HEK293T (cell line): ENCODE measurements around the gene POGZ.

Experiments used
- CTCF ChIA-PET: fragments of 350-600 bp; formaldehyde crosslinking; extraction: SDS; loops from one replicate; lab custom pipeline; 2021; ENCODE audit warnings: antibody characterized with exemption, inconsistent platforms; lab: Yijun Ruan, JAX
- POLR2A ChIA-PET: fragments of 350-600 bp; formaldehyde crosslinking; extraction: SDS; loops from one replicate; lab custom pipeline; 2020; ENCODE audit warnings: antibody characterized with exemption, inconsistent platforms; lab: Yijun Ruan, JAX
- DNase-seq: peaks from one replicate; pipeline ENCODE4 v3.0.0; 2012; ENCODE audit warnings: mixed read lengths; ENCODE audit errors: extremely low spot score
- ARNT ChIP-seq: fragments of 450-650 bp; IDR thresholded peaks from 2 replicates; pipeline ENCODE4 v1.6.1; 2017; ENCODE audit warnings: mild to moderate bottlenecking
- BHLHE40 ChIP-seq: fragments of 450-650 bp; IDR thresholded peaks from 2 replicates; pipeline ENCODE4 v1.6.1; 2016; ENCODE audit warnings: mild to moderate bottlenecking, moderate library complexity, borderline replicate concordance
- CTBP1 ChIP-seq: fragments of 450-650 bp; IDR thresholded peaks from 2 replicates; pipeline ENCODE4 v1.6.1; 2016; ENCODE audit warnings: borderline replicate concordance
- ELF4 ChIP-seq: fragments of 450-650 bp; IDR thresholded peaks from 2 replicates; pipeline ENCODE4 v1.6.1; 2017; ENCODE audit warnings: antibody characterized with exemption
- FOXA1 ChIP-seq: fragments of 450-650 bp; IDR thresholded peaks from 2 replicates; pipeline ENCODE4 v1.6.1; 2016; ENCODE audit warnings: mild to moderate bottlenecking
- FOXK2 ChIP-seq: fragments of 450-650 bp; IDR thresholded peaks from 2 replicates; pipeline ENCODE4 v1.6.1; 2016; ENCODE audit warnings: mild to moderate bottlenecking
- FOXM1 ChIP-seq: fragments of 450-650 bp; IDR thresholded peaks from 2 replicates; pipeline ENCODE4 v1.6.1; 2017; ENCODE audit warnings: mild to moderate bottlenecking, borderline replicate concordance
- HDGF ChIP-seq: fragments of 450-650 bp; IDR thresholded peaks from 2 replicates; pipeline ENCODE4 v1.6.1; 2017; ENCODE audit warnings: antibody characterized with exemption, borderline replicate concordance
- L3MBTL2 ChIP-seq: fragments of 450-650 bp; conservative IDR thresholded peaks from 2 replicates; pipeline ENCODE4 v1.6.1; 2016; ENCODE audit warnings: mild to moderate bottlenecking
- LEF1 ChIP-seq: fragments of 450-650 bp; IDR thresholded peaks from 2 replicates; pipeline ENCODE4 v1.6.1; 2017; ENCODE audit warnings: mild to moderate bottlenecking, borderline replicate concordance
- NFRKB ChIP-seq: fragments of 450-650 bp; IDR thresholded peaks from 2 replicates; pipeline ENCODE4 v1.6.1; 2016; ENCODE audit warnings: mild to moderate bottlenecking, moderate library complexity
- PKNOX1 ChIP-seq: fragments of 450-650 bp; IDR thresholded peaks from 2 replicates; pipeline ENCODE4 v1.6.1; 2016
- SP1 ChIP-seq: fragments of 450-650 bp; IDR thresholded peaks from 2 replicates; pipeline ENCODE4 v1.6.1; 2017
- SUZ12 ChIP-seq: fragments of 450-650 bp; IDR thresholded peaks from 2 replicates; pipeline ENCODE4 v1.6.1; 2016; ENCODE audit warnings: mild to moderate bottlenecking
- TARDBP ChIP-seq: fragments of 450-650 bp; IDR thresholded peaks from 2 replicates; pipeline ENCODE4 v1.6.1; 2016
- ZNF384 ChIP-seq: fragments of 450-650 bp; IDR thresholded peaks from 2 replicates; pipeline ENCODE4 v1.6.1; 2016

Gene POGZ

GRCh38 chr1:151502035-151502700 is 42.9 kb upstream of the POGZ start:
- DNase-seq, result no peak
- ChIA-PET POLR2A (interaction anchor here (0.6 to 1.6 kb wide), 2 partner anchors 9 to 220 kb away, joined by 3 to 9 read pairs; partner anchors contain the start of genes CGN and ZNF687), CTCF (no interaction called here)

GRCh38 chr1:151501474-151501873 is 42.2 kb upstream of the POGZ start:
- DNase-seq, result no peak
- peak; percentile 89 for TF ChIP-seq ZNF384
- TF ChIP-seq CTBP1, result no peak
- ChIA-PET CTCF (no interaction called here), POLR2A (interaction anchor here (1.6 kb wide), 1 partner anchor 9 kb away, joined by 9 read pairs; the partner anchor contains the start of gene CGN)

More at GRCh38 chr1:151502035-151502700, 42.9 kb upstream of the POGZ start:
- TF ChIP-seq ELF4, result no peak
- TF ChIP-seq HDGF, result no peak
- no peak for TF ChIP-seq LEF1
- no peak for TF ChIP-seq ZNF384
- TF ChIP-seq FOXA1, result no peak
- no peak for TF ChIP-seq FOXK2
- no peak for TF ChIP-seq SUZ12
- no peak for TF ChIP-seq BHLHE40
- no peak for TF ChIP-seq L3MBTL2
- TF ChIP-seq SP1, result no peak
- no peak for TF ChIP-seq NFRKB
- TF ChIP-seq TARDBP, result no peak
- TF ChIP-seq PKNOX1, result no peak
- TF ChIP-seq ARNT, result no peak
- TF ChIP-seq FOXM1, result no peak
- no peak for TF ChIP-seq CTBP1

- TF ChIP-seq TARDBP (no peak), FOXK2 (no peak), ELF4 (no peak), NFRKB (no peak), FOXA1 (no peak), SP1 (no peak), FOXM1 (no peak), L3MBTL2 (no peak), PKNOX1 (no peak), LEF1 (no peak), CTBP1 (no peak), BHLHE40 (no peak), ZNF384 (no peak), HDGF (no peak), ARNT (no peak), SUZ12 (no peak)
- ChIA-PET CTCF (no interaction called here), POLR2A (interaction anchor here (1.0 kb wide), 1 partner anchor 11 kb away, joined by 3 read pairs; the partner anchor contains the start of gene CGN)
- no peak for DNase-seq
These were observed 40.6 kb upstream of the POGZ start for GRCh38 chr1:151499930-151500329.

DNA sequence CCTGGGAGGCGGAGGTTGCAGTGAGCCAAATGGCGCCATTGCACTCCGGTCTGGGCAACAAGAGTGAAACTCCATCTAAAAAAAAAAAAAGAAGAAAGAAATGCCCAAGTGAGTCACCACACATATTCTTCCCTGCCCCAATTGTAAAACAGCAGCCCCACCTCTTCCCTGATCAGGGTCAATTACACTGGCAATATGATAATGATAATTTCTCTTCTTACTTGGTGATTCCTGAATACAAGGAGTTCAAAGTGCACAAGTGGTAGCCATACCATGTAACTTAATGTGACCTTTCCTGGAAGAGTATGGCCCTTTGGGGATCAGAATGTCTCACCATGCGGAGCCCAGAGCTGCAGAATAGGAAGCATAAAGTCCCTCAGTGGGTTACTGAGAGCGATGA is 40.1 kb upstream of the POGZ start:
- ChIA-PET POLR2A (interaction anchor here (1.0 kb wide), 1 partner anchor 12 kb away, joined by 3 read pairs; the partner anchor contains the start of gene CGN), CTCF (no interaction called here)
- TF ChIP-seq ARNT, result no peak
- no peak for TF ChIP-seq L3MBTL2
- no peak for TF ChIP-seq TARDBP
- TF ChIP-seq LEF1, result no peak
- no peak for TF ChIP-seq FOXA1
- no peak for DNase-seq

- TF ChIP-seq ZNF384, result no peak
- TF ChIP-seq L3MBTL2, result no peak
- no peak for TF ChIP-seq ARNT
- no peak for TF ChIP-seq FOXA1
- TF ChIP-seq CTBP1, result no peak
- no peak for TF ChIP-seq SUZ12
- CTCF ChIA-PET, result interaction anchor here (0.6 to 1.3 kb wide), 2 partner anchors 28 to 98 kb away, joined by 3 to 6 read pairs; no protein-coding TSS in a partner anchor
- no peak for DNase-seq
- POLR2A ChIA-PET, result interaction anchor here (0.8 to 4.2 kb wide), 3 partner anchors 9 to 40 kb away, joined by 3 to 22 read pairs (median 3); partner anchors contain the start of gene CGN
These were observed 36.0 kb upstream of the POGZ start for GRCh38 chr1:151495316-151495715.

GRCh38 chr1:151494741-151495281 is 35.5 kb upstream of the POGZ start:
- CTCF ChIA-PET, result interaction anchor here (0.6 to 1.3 kb wide), 2 partner anchors 28 to 99 kb away, joined by 3 to 6 read pairs; no protein-coding TSS in a partner anchor
- POLR2A ChIA-PET, result interaction anchor here (0.8 to 4.2 kb wide), 5 partner anchors 10 to 40 kb away, joined by 3 to 22 read pairs (median 3); partner anchors contain the start of gene CGN
- TF ChIP-seq ZNF384 (peak; percentile 85), PKNOX1 (peak; percentile 78), LEF1 (no peak)
- no peak for DNase-seq

- no peak for DNase-seq
- TF ChIP-seq LEF1 (no peak), FOXM1 (no peak), HDGF (no peak), CTBP1 (no peak), BHLHE40 (no peak), L3MBTL2 (no peak), ELF4 (no peak)
- POLR2A ChIA-PET, result interaction anchor here (4.2 kb wide), 1 partner anchor 18 kb away, joined by 22 read pairs; the partner anchor contains the start of gene CGN
- CTCF ChIA-PET, result no interaction called here
These were observed 33.7 kb upstream of the POGZ start for GRCh38 chr1:151493042-151493441.
